ENCODE results near the gene YWHAH. TPM values are rescaled to one million over a fixed set of nuclear protein-coding genes. Genes with fewer than 3 reads are reported as not detected.

Gene YWHAH
- total RNA-seq, 1 donor from 2014 or later, result 154 TPM

- TF ChIP-seq, protein P1, sequence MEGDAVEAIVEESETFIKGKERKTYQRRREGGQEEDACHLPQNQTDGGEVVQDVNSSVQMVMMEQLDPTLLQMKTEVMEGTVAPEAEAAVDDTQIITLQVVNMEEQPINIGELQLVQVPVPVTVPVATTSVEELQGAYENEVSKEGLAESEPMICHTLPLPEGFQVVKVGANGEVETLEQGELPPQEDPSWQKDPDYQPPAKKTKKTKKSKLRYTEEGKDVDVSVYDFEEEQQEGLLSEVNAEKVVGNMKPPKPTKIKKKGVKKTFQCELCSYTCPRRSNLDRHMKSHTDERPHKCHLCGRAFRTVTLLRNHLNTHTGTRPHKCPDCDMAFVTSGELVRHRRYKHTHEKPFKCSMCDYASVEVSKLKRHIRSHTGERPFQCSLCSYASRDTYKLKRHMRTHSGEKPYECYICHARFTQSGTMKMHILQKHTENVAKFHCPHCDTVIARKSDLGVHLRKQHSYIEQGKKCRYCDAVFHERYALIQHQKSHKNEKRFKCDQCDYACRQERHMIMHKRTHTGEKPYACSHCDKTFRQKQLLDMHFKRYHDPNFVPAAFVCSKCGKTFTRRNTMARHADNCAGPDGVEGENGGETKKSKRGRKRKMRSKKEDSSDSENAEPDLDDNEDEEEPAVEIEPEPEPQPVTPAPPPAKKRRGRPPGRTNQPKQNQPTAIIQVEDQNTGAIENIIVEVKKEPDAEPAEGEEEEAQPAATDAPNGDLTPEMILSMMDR (IDR thresholded peaks at IDR 0.05), result no peak
- H3K36me3 ChIP-seq, result peaks cover 29% of the 10 kb centered on the region
- intact Hi-C loops (cut with DNase I), result no loop called here
- no peak overlapping the region for H3K27ac ChIP-seq
- H3K4me3 ChIP-seq, result no peak overlapping the region
- DNase-seq (peak; percentile 28), ATAC-seq (no peak)
- no peaks in the 10 kb centered on the region for H3K27me3 ChIP-seq
- H3K9me3 ChIP-seq, result no peaks in the 10 kb centered on the region
- H3K4me1 ChIP-seq, result peaks cover 48% of the 10 kb centered on the region
Measured at GRCh38 chr22:31956360-31956759, 12.0 kb downstream of the YWHAH start.

GRCh38 chr22:31957970-31958594 is 13.7 kb downstream of the YWHAH start:
- TF ChIP-seq, protein P1 (IDR thresholded peaks at IDR 0.05), result no peak
- H3K4me1 ChIP-seq, result peaks cover 30% of the 10 kb centered on the region
- H3K4me3 ChIP-seq, result no peak overlapping the region
- ATAC-seq (no peak), DNase-seq (no peak)
- H3K27me3 ChIP-seq, result no peaks in the 10 kb centered on the region
- no peaks in the 10 kb centered on the region for H3K9me3 ChIP-seq
- peaks cover 29% of the 10 kb centered on the region for H3K36me3 ChIP-seq
- intact Hi-C loops (cut with DNase I), result no loop called here
- H3K27ac ChIP-seq, result no peak overlapping the region

DNA sequence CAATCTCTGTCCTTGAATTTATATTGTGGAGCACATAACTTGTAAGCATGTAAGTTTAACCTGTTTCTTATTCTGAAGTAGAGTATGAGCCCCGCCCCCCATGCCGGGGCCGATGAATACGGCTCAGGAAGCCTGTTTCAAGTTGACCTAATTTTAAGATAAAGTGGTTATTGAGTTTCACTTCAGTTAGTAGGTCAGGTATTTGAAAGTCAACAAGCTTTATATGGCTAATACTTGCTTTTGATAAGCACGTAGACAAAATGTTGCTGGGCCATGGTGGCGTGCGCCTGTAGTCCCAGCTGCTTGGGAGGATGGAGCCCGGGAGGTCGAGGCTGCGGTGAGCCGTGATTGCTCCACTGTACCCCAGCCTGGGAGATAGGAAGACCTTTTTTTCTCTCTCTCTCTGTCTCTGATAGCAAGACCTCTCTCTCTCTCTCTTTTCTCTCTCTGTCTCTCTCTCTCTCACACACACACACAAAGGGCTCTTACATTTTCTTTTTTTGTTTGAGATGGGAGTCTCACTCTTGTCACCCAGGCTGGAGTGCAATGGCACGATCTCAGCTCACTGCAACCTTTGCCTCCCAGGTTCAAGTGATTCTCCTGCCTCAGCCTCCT is 14.4 kb downstream of the YWHAH start:
- Histone ChIP-seq H3K36me3 (peaks cover 29% of the 10 kb centered on the region), H3K27ac (no peak overlapping the region), H3K27me3 (no peaks in the 10 kb centered on the region), H3K4me3 (no peak overlapping the region), H3K4me1 (peaks cover 24% of the 10 kb centered on the region), H3K9me3 (no peaks in the 10 kb centered on the region)
- ATAC-seq, result peak; percentile 74
- intact Hi-C loops (cut with DNase I), result no loop called here
- TF ChIP-seq, protein P1 (IDR thresholded peaks at IDR 0.05), result no peak
- peak; percentile 79 for DNase-seq

- Histone ChIP-seq H3K27me3 (no peaks in the 10 kb centered on the region), H3K27ac (no peak overlapping the region), H3K4me3 (no peak overlapping the region), H3K36me3 (peaks cover 28% of the 10 kb centered on the region), H3K9me3 (no peaks in the 10 kb centered on the region), H3K4me1 (peaks cover 9% of the 10 kb centered on the region)
- intact Hi-C loops (cut with DNase I), result no loop called here
- TF ChIP-seq, protein P1 (IDR thresholded peaks at IDR 0.05), result no peak
- DNase-seq (no peak), ATAC-seq (no peak)
Measured at GRCh38 chr22:31960767-31961166, 16.4 kb downstream of the YWHAH start.

DNA sequence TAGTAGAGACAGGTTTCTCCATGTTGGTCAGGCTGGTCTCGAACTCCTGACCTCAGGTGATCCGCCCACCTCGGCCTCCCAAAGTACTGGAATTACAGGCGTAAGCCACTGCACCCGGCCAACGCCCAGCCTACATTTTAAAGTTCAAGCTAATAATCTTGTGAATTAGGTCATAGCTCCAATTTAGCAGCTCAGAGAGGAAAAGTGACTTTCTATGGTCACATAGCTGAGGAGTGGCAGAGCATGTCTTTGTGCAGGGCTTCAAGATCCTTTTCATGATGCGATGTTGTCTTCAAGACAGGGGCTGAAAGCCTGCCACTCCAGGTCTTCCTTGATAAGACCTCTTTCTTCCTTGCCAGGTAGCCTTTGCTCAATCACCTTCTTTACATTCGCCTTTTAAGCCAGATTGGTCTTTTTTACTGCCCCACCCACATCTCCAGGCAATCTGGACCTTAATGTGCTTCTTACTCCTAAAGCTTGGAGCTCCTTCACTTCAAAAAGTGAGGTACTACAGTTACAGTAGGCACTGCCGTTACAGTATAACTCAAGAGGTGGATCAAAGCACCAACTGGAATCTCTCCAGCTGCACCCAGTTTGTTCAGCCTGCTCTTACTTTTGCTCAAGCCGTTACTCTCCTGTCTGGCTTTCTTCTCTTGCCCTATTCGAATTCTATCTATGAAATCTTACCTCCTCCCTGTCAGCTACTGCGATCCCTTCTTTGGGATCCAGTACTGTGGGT is 18.2 kb downstream of the YWHAH start:
- DNase-seq, result no peak
- H3K27ac ChIP-seq, result no peak overlapping the region
- intact Hi-C loops (cut with DNase I), result no loop called here
- peaks cover 9% of the 10 kb centered on the region for H3K4me1 ChIP-seq
- TF ChIP-seq, protein P1 (IDR thresholded peaks at IDR 0.05), result no peak
- H3K4me3 ChIP-seq, result no peak overlapping the region
- H3K9me3 ChIP-seq, result no peaks in the 10 kb centered on the region
- H3K27me3 ChIP-seq, result no peaks in the 10 kb centered on the region
- H3K36me3 ChIP-seq, result peaks cover 10% of the 10 kb centered on the region
- ATAC-seq, result peak; percentile 46

Measured in upper lobe of right lung (tissue), 1 donor.